Immature natural killer cell (primary cell): ENCODE data around the gene SERTAD2. TPM values are rescaled to one million over a fixed set of nuclear protein-coding genes. Genes with fewer than 3 reads are reported as not detected.

Source experiments
- DNase-seq, 3 donors: peaks; one replicate each; pipeline ENCODE4 v3.0.0; 2022; ENCODE audit warnings: mixed read lengths in 1 of 3
- H3K27ac Mint-ChIP-seq, 6 donors: one replicate each; pipeline ENCODE4 v1.8.0; 2020; ENCODE audit warnings: mixed read lengths in 6 of 6, mild to moderate bottlenecking in 5 of 6, inconsistent platforms in 4 of 6, moderate library complexity in 3 of 6
- H3K27me3 Mint-ChIP-seq, 3 donors: one replicate each; pipeline ENCODE4 v1.8.0; 2020 to 2021; ENCODE audit warnings: low read depth in 3 of 3, mild to moderate bottlenecking in 3 of 3, mixed read lengths in 3 of 3, moderate library complexity in 3 of 3, inconsistent platforms in 1 of 3
- H3K36me3 Mint-ChIP-seq, 3 donors: one replicate each; pipeline ENCODE4 v1.8.0; 2020; ENCODE audit warnings: mixed read lengths in 3 of 3, inconsistent platforms in 2 of 3, mild to moderate bottlenecking in 2 of 3
- H3K4me1 Mint-ChIP-seq, 2 donors: one replicate each; pipeline ENCODE4 v1.8.0; 2020; ENCODE audit warnings: inconsistent platforms in 2 of 2, mild to moderate bottlenecking in 2 of 2, mixed read lengths in 2 of 2, moderate library complexity in 1 of 2
- H3K4me3 Mint-ChIP-seq, 5 donors: one replicate each; pipeline ENCODE4 v1.8.0; 2020; ENCODE audit warnings: mild to moderate bottlenecking in 5 of 5, mixed read lengths in 5 of 5, inconsistent platforms in 3 of 5, moderate library complexity in 3 of 5
- H3K9me3 Mint-ChIP-seq, 6 donors: one replicate each; pipeline ENCODE4 v1.8.0; 2020; ENCODE audit warnings: mild to moderate bottlenecking in 6 of 6, mixed read lengths in 6 of 6, inconsistent platforms in 4 of 6, moderate library complexity in 3 of 6
- polyA plus RNA-seq, 3 donors: library from polyadenylated mRNA; unstranded; fragments of 300-500 nt; fragmentation: Illumina TruSeq; gene quantifications; one replicate each; pipeline ENCODE4 v1.2.3, GENCODE V29; 2021

Gene SERTAD2
- polyA plus RNA-seq, 3 donors from 2014 or later = 4.7 to 8.0 (median 6.1) TPM

DNA sequence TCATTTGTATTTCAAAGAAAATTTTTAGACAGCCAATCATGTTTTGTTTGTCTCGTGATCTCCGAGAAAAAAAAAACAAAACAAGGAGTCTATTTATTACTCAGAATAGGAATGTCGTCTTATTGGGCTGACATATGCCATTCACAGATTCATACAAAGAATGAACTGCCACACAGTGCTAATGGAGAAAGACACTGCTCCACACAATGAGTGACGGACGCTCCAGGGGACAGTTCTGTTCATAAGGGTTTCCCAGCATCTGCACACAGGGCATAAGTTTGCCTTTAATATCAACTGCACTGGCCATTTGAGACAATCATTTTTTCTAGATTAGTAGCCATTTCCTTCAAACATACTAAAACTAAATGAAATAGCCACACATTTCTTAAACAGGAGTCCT lies 3.4 kb downstream of the SERTAD2 start:
- Mint-ChIP-seq H3K36me3 (no peaks in the 10 kb centered on the region), H3K4me3 (no peak overlapping the region), H3K4me1 (peaks cover 39 to 67% of the 10 kb centered on the region in 2 donors), H3K27me3 (peaks cover 5 to 11% (median 10%) of the 10 kb centered on the region in 3 donors), H3K9me3 (no peaks in the 10 kb centered on the region), H3K27ac (peak overlapping the region in 1 of 6 donors; percentile 45)
- no peak for DNase-seq

DNA sequence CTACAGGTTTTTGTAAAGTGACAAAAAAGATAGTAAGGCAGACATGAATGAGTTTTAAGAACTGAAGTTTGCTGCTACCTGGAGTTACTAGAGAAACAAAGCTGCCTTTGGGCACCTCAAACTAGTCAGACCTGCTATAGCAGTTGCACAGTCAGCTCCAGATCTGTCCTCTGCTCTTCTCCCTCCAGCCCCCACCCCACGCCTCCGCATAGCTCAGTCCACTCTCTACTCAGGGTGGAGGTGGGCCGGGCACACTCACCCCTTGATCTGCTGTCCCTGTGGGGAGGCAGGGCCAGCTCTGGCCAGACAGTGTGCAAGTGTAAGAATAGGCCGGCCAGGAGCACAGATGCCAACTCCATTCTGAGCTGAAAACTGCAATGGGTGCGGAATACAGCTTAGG lies 4.1 kb downstream of the SERTAD2 start:
- Mint-ChIP-seq H3K27me3 (peaks cover 6 to 12% (median 11%) of the 10 kb centered on the region in 3 donors), H3K4me3 (no peak overlapping the region)

DNA sequence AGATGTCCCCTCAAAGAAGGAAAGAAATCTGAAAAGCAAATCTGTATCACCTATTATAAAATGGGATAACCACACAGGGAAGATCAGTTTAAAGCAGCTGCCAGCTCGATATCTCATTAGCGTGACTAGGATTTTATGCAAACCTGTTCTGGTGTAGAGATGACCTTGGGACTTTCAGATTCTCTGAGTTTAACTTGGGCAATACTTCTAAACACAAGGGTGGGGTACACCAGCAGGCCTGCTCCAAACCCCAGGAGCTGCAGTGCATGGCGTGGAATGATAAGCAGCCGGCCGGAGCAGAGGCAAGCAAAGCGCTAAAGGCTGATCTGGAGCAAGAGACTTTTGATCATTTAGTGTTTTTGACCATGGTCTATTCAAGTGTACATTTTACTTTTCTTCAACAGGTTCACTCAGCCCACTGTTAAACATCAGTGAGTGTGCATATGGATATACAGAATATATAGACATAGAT lies 4.7 kb downstream of the SERTAD2 start:
- peak overlapping the region in 1 of 6 donors; percentile 21 for H3K27ac Mint-ChIP-seq
- H3K9me3 Mint-ChIP-seq = no peaks in the 10 kb centered on the region
- H3K4me3 Mint-ChIP-seq = no peak overlapping the region
- no peaks in the 10 kb centered on the region for H3K36me3 Mint-ChIP-seq
- no peak for DNase-seq
- H3K27me3 Mint-ChIP-seq = peaks cover 9 to 12% (median 11%) of the 10 kb centered on the region in 3 donors
- H3K4me1 Mint-ChIP-seq = peaks cover 42 to 70% of the 10 kb centered on the region in 2 donors

More for the DNA sequence above, 4.1 kb downstream of the SERTAD2 start:
- no peaks in the 10 kb centered on the region for H3K36me3 Mint-ChIP-seq
- no peaks in the 10 kb centered on the region for H3K9me3 Mint-ChIP-seq
- no peak for DNase-seq
- peaks cover 39 to 67% of the 10 kb centered on the region in 2 donors for H3K4me1 Mint-ChIP-seq
- H3K27ac Mint-ChIP-seq = peak overlapping the region in 2 of 6 donors; percentile 31 to 70

DNA sequence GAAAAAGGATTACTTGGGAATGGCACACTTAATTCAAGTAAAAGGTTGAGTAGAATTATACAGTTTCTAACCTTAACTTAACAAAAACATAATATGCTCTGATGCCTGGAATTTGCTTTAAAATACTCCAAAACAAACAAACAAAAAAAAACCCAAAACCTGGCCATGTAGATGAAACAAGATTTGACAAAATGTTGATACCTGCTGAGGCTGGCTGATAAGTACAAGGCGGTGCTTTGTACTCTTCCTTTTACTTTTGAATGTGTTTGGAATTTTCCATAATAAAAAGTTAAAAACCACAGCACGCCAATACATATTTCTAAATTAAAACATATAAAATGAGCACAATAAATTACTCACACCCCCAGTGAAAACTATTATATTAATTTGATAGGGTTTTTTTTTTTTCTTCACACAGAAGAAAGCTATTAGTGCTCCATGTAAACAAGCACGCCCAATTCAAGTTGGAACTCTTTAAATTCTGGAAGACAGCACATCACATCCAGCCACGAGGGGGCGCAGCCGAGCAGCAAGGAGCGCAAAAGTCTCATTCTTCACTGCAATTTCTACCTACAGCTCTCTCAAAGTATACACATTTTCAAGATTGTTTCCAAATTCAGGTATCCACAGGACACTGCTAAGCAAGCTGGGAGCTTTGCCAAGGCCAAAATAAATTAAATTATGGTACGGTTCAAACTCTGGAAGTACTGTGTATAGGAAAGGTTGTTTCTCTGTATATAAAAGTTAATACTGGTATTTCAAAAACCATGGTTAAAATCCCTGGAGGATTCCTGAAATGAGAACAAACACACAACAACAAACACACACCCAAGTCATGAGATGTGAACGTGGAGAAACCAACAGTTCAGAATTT lies 7.5 kb downstream of the SERTAD2 start:
- Mint-ChIP-seq H3K4me1 (peaks cover 55 to 79% of the 10 kb centered on the region in 2 donors), H3K4me3 (peak overlapping the region; percentile 28 to 66 (median 60)), H3K36me3 (no peaks in the 10 kb centered on the region), H3K27ac (peak overlapping the region; percentile 39 to 98 (median 86)), H3K9me3 (no peaks in the 10 kb centered on the region), H3K27me3 (peaks cover 12 to 13% (median 13%) of the 10 kb centered on the region in 3 donors)
- DNase-seq = peak; percentile 73 to 77 (median 73)

DNA sequence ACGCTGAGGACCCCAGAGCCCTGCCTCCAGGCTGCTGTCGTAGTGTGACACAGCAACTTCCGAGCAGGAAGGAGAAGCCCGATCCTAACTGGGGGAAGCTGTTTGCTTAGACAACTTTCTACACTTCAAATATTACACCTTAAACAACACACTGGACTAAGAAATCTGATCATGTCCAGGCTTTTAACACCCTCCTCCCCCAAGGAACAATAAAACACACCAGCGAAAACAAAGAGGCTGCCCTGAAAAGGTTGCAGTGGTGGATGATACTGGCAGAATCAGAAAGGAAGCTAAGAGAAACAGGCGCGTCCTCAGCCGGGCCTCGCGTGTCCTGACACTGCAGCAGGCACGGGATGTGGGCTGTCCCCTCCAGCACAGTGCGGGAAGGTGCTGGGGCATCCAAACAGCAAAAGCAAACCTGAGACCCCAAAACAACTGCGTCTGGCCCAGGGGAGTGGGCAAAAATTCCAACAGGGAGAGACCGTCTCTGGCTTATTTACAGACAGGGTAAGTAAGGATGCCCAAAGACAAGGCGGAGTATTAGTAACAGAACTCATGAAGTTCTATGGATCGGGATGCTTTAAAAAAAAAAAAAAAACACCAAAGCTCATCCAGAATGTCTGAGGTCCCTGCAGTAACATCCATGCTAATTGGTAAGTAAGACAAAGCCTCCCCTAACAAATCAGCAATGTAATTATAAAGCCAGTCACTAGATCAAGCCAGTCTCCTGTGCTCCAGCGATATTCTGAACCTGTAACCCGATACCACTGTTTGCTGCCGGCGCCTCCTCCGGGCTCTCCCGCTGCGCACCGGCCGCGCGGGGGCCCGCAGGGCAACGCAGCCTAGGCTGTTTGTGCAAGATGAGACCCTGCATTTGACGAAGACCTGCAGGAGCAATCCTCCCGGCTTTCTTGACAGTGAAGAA lies 9.0 kb downstream of the SERTAD2 start:
- Mint-ChIP-seq H3K9me3 (no peaks in the 10 kb centered on the region), H3K36me3 (no peaks in the 10 kb centered on the region), H3K4me1 (peaks cover 70 to 88% of the 10 kb centered on the region in 2 donors), H3K4me3 (peak overlapping the region; percentile 79 to 95 (median 92)), H3K27me3 (peaks cover 12 to 14% (median 13%) of the 10 kb centered on the region in 3 donors), H3K27ac (peak overlapping the region; percentile 95 to 98 (median 98))
- peak; percentile 71 to 80 (median 74) for DNase-seq

DNA sequence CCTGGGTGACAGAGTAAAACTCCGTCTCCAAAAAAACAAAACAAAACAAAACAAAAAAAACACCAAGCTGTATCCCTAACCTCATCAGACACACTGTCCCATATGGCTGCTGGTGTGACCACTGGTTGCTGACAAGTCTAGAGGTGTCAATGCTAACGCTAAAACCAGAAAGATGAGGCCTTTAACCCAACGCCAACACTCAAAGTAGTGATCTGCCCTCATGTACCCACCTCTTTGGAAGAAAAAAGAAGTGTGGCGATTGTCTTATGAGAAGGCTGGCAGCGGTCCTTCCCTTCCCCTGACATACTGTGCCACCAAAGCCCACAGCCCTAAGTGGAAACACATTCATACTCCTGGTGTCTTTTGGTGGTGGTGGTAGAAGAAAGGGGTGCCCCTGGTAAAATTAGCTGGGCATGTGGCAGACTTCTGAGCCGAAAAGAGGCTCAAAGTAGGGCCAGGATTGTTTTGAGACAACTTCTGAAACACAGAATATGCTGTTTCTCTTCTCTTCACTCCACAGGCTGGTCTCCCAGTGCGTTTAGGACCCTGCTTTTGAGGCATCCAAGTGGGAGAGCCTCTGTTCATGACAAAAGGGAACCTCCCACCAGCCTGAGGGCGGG lies 9.8 kb downstream of the SERTAD2 start:
- H3K4me1 Mint-ChIP-seq = peaks cover 69 to 88% of the 10 kb centered on the region in 2 donors
- peaks cover 12 to 15% (median 13%) of the 10 kb centered on the region in 3 donors for H3K27me3 Mint-ChIP-seq
- H3K36me3 Mint-ChIP-seq = no peaks in the 10 kb centered on the region
- H3K9me3 Mint-ChIP-seq = no peaks in the 10 kb centered on the region
- peak; percentile 84 to 91 (median 88) for DNase-seq
- H3K4me3 Mint-ChIP-seq = peak overlapping the region; percentile 79 to 95 (median 92)
- peak overlapping the region; percentile 95 to 98 (median 98) for H3K27ac Mint-ChIP-seq

DNA sequence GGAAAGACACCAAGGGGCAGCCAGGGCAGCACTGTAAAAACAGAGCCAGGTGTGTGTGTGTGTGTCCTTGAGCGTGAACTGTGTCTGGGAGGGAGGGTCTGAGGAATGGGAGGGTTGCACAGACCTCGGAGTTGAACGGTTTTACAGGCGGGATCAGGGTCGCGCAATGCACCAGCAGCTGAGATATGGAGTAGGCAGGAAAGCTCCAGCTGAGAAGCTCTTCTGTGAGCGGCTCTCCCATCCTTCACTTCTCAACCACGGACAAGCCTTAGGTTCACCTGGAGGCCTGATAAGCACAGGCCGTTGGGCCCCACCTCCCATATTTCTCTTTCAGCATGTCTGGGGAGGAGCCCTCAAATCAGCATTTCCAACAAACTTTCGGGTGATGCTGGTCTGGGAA lies 12.1 kb downstream of the SERTAD2 start:
- H3K27ac Mint-ChIP-seq = peak overlapping the region; percentile 25 to 98 (median 86)
- peak overlapping the region in 3 of 5 donors; percentile 31 to 62 (median 51) for H3K4me3 Mint-ChIP-seq
- no peaks in the 10 kb centered on the region for H3K9me3 Mint-ChIP-seq

DNA sequence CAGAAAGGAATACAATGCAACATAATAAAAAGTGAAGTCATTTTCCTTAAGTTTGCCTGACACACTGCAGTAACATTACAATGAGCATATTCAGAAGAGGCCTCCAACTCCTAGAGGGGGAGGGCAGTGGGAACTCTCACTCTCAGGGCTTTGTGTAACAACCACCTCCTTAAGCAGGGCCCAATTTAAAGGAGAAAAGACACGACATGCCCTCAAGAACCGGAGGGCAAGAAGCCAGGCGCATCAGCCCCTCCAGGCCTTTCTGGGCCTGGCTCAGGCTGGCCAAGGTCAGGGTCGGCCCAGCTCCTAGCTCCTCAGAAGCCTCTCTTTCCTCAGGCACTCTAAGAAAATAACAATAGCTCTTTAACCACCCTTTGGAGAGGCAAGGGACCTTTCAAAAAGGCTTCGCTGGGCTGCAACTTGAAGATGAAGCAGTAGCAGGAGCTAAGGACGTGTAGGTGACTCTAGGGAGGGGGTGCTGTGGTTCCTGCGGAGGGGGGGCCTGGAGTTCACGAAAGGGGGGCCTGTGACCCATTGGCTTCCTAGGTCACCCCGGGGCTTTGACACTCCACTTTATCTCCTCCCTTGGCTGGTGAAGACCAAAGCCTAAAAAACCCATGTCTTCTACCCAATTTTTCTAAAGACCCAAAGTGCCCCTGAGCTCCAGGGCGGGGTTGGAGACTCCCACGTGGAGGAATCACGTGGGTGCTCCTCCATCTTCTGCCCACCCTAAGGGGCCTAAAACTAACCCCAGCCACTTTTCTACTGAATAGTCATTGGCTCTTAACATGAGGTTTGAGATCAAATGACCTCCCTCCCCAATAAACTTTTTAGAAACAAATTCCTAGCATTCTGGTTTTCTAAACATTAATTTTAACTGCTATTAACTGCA lies 13.3 kb downstream of the SERTAD2 start:
- H3K27ac Mint-ChIP-seq = peak overlapping the region in 4 of 6 donors; percentile 20 to 98 (median 56)
- H3K27me3 Mint-ChIP-seq = peaks cover 14 to 17% (median 15%) of the 10 kb centered on the region in 3 donors
- no peaks in the 10 kb centered on the region for H3K9me3 Mint-ChIP-seq
- no peak for DNase-seq
- no peak overlapping the region for H3K4me3 Mint-ChIP-seq
- peaks cover 6 to 9% (median 8%) of the 10 kb centered on the region in 3 donors for H3K36me3 Mint-ChIP-seq
- peaks cover 86 to 100% of the 10 kb centered on the region in 2 donors for H3K4me1 Mint-ChIP-seq

More for the DNA sequence above, 12.1 kb downstream of the SERTAD2 start:
- no peak for DNase-seq
- Mint-ChIP-seq H3K4me1 (peaks cover 81 to 100% of the 10 kb centered on the region in 2 donors), H3K36me3 (peaks cover 0 to 1% (median under 1%) of the 10 kb centered on the region in 3 donors), H3K27me3 (peaks cover 12 to 17% (median 15%) of the 10 kb centered on the region in 3 donors)

DNA sequence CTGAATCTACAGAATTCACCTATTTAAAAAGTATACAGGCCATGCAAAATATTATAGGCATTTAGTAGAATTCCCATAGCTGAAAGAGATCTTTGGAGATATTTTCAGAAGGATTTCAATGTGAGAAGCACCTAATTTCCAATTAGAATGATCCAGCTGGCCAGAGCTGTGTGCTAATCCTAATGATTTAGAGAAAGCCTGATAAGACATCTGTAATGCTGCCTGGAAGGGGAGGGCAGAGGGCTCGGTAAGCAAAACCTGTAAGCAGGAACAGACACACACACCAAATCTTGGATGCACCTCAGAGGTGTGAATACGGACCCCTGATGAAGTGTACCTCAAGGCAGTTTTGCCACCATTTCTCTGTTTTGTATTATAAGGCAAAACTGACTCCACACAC lies 14.0 kb downstream of the SERTAD2 start:
- H3K27ac Mint-ChIP-seq = peak overlapping the region in 5 of 6 donors; percentile 20 to 65 (median 46)
- H3K36me3 Mint-ChIP-seq = peaks cover 6 to 9% (median 8%) of the 10 kb centered on the region in 3 donors
- H3K27me3 Mint-ChIP-seq = peaks cover 12 to 17% (median 13%) of the 10 kb centered on the region in 3 donors
- H3K4me1 Mint-ChIP-seq = peaks cover 80 to 98% of the 10 kb centered on the region in 2 donors
- no peaks in the 10 kb centered on the region for H3K9me3 Mint-ChIP-seq
- no peak for DNase-seq
- H3K4me3 Mint-ChIP-seq = no peak overlapping the region

DNA sequence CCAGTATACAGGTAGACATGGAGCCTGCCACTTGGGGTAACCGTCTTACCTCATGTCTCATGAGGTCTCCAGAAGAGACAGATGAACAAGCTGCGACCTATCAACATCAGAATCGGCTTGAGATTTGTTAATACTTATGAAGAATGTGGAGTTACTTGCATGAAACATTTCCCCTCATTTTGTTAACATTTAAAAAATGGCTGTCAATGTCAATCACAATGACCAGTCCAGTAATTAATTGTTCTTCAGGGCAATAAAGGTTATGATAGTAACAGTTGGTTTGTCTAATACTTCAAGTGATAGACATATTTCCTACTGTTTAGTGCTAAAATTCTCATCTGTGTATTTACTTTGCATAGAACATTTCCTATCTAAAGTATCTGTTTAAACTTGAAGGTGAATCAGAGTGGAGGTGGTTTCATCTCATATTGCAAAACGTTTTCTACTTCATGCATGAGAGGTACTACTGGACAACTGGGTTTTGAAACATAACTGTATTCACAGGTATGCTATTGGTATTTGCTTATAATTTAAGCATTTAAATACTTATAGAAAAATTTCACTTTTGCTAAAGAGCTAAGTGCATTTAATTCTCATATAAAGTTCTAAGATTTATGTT lies 15.1 kb downstream of the SERTAD2 start:
- no peak for DNase-seq
- Mint-ChIP-seq H3K9me3 (no peaks in the 10 kb centered on the region), H3K4me1 (peaks cover 72 to 87% of the 10 kb centered on the region in 2 donors), H3K27ac (peak overlapping the region; percentile 17 to 93 (median 89)), H3K27me3 (peaks cover 7 to 10% (median 9%) of the 10 kb centered on the region in 3 donors), H3K36me3 (peaks cover 11 to 15% (median 11%) of the 10 kb centered on the region in 3 donors), H3K4me3 (no peak overlapping the region)

DNA sequence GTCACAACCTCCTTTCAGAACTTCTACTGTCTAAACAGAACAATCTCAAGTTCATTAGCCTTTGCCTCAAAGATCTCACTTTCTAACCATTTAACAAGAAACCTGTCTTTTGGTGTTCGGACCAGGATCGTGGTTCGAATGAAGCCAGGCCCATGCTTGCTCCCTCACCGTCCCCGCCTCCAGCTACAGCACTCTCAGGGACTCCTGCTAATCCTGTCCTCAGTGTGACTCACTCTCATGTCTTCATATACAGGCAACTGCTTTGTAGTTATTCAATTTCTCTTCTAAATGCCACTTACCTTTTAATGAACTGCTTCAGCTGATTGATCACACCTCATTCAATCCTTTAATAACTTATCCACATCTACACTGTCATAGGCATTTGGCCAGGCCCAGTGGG lies 15.8 kb downstream of the SERTAD2 start:
- H3K4me3 Mint-ChIP-seq = peak overlapping the region in 2 of 5 donors; percentile 15 to 29
- H3K4me1 Mint-ChIP-seq = peaks cover 65 to 80% of the 10 kb centered on the region in 2 donors
- peak overlapping the region; percentile 80 to 94 (median 92) for H3K27ac Mint-ChIP-seq
- peaks cover 2 to 7% (median 6%) of the 10 kb centered on the region in 3 donors for H3K27me3 Mint-ChIP-seq
- DNase-seq = no peak
- H3K9me3 Mint-ChIP-seq = no peaks in the 10 kb centered on the region
- peaks cover 11 to 21% (median 18%) of the 10 kb centered on the region in 3 donors for H3K36me3 Mint-ChIP-seq
